GM21526 (cell line): ENCODE measurements around the gene HRAS.

Experiments used
- ATAC-seq: cut with Tn5 transposase; IDR thresholded peaks from one replicate; pipeline ENCODE4 v1.9.1; 2021; ENCODE audit warnings: moderate library complexity; ENCODE audit not compliant: unreplicated experiment, low FRiP score

Gene HRAS

GRCh38 chr11:554428-555226 is 19.3 kb upstream of the HRAS start:
- no peak for ATAC-seq

- no peak for ATAC-seq
Observed at GRCh38 chr11:553988-554340, 18.6 kb upstream of the HRAS start.

GRCh38 chr11:553083-553987 is 18.0 kb upstream of the HRAS start:
- ATAC-seq, result no peak

- no peak for ATAC-seq
Observed at GRCh38 chr11:551596-551995, 16.2 kb upstream of the HRAS start.

GRCh38 chr11:551131-551530 is 15.8 kb upstream of the HRAS start:
- ATAC-seq, result no peak

GRCh38 chr11:550746-551085 is 15.3 kb upstream of the HRAS start:
- no peak for ATAC-seq

GRCh38 chr11:550021-550745 is 14.8 kb upstream of the HRAS start:
- no peak for ATAC-seq

- ATAC-seq, result no peak
Observed at GRCh38 chr11:548700-549603, 13.6 kb upstream of the HRAS start.

- ATAC-seq, result no peak
Observed at GRCh38 chr11:545171-545570, 9.8 kb upstream of the HRAS start.

GRCh38 chr11:544817-545166 is 9.4 kb upstream of the HRAS start:
- ATAC-seq, result no peak

- no peak for ATAC-seq
Observed at GRCh38 chr11:541433-541885, 6.1 kb upstream of the HRAS start.

- no peak for ATAC-seq
Observed at GRCh38 chr11:540583-541432, 5.4 kb upstream of the HRAS start.

- no peak for ATAC-seq
Observed at GRCh38 chr11:539971-540481, 4.7 kb upstream of the HRAS start.

GRCh38 chr11:538431-539051 is 3.2 kb upstream of the HRAS start:
- ATAC-seq, result no peak

- no peak for ATAC-seq
Observed at GRCh38 chr11:537622-538430, 2.5 kb upstream of the HRAS start.

GRCh38 chr11:536841-537621 is 1.7 kb upstream of the HRAS start, which contains the start of gene LRRC56:
Gene LRRC56, plus strand, starts transcription at chr11:537527. Its CDS starts 3,158 bp downstream, at chr11:540685.
- ATAC-seq, result peak; percentile 48

- peak; percentile 3 for ATAC-seq
Observed at GRCh38 chr11:535210-535518, 212 bp downstream of the HRAS start.
